Pancreas (tissue), 10 donors: ENCODE results near the gene MAP2K6. TPM values are rescaled to one million over a fixed set of nuclear protein-coding genes. Genes with fewer than 3 reads are reported as not detected.

Experiments
- ATAC-seq, 4 donors: fragments of 200-7000 bp; cut with Tn5 transposase; one replicate each; pipeline versions ENCODE4 v1.8.0 to v1.9.1; 2020; ENCODE audit warnings: mild to moderate bottlenecking in 4 of 4, moderate library complexity in 4 of 4
- DNase-seq, 6 donors: peaks; one replicate each; pipeline ENCODE4 v3.0.0-alpha.2; 2020
- FAIRE-seq: peaks from 2 replicates; lab custom pipeline; 2012; peaks lifted over from hg19 to GRCh38; lab: Jason Lieb, UNC
- H3K27ac ChIP-seq, 4 donors: fragments of 200-600 bp; sonication (generic); 1 replicate in 3 of 4; 2 replicates in 1 of 4; pipeline versions ENCODE4 v1.5.0 to v1.8.0; 2020
- H3K27me3 ChIP-seq, 4 donors: fragments of 200-600 bp; one replicate each; pipeline ENCODE4 v1.8.0; 2021
- H3K36me3 ChIP-seq, 3 donors: fragments of 200-600 bp; sonication (generic) in 1 of 3; one replicate each; pipeline versions ENCODE4 v1.5.0 to v1.8.0; 2020 to 2021
- H3K4me1 ChIP-seq, 3 donors: fragments of 200-600 bp; one replicate each; pipeline ENCODE4 v1.8.0; 2021
- H3K4me3 ChIP-seq, 4 donors: fragments of 200-600 bp; sonication (generic) in 2 of 4; one replicate each; pipeline versions ENCODE4 v1.5.0 to v1.8.0; 2020 to 2021
- H3K9me3 ChIP-seq, 4 donors: fragments of 200-600 bp; one replicate each; pipeline ENCODE4 v1.8.0; 2021
- WGBS, 2 donors: extraction: QIAGEN DNeasy Blood & Tissue Kit; methylation state at CpG; one replicate each; pipeline ENCODE4 v1.1.7; 2013; 5-methylcytosine and 5-hydroxymethylcytosine counted together
- intact Hi-C, 3 donors: fragments of 100-400 bp; cut with DNase I; formaldehyde crosslinking; loops; one replicate each; pipeline versions ENCODE4 v1.11.1 to v1.14.2; 2022
- polyA plus RNA-seq, 2 donors: library from polyadenylated mRNA; stranded (reverse); fragments of 200-250 nt; gene quantifications; one replicate each; pipeline ENCODE4 v1.2.3, GENCODE V29; 2013
- total RNA-seq, 6 donors: library from RNA; stranded (reverse); fragmentation: NEBNext Ultra II Directional in 4 of 6; extraction: Animal tissue kit (Norgen Biotek cat#: 25700) in 4 of 6; gene quantifications; one replicate each; pipeline versions ENCODE4 v1.2.1 to v1.2.4, GENCODE V29; 2021 to 2023
- TF ChIP-seq, protein P1 (sequence below), 4 donors: fragments of 200-600 bp; sonication (generic) in 3 of 4; IDR thresholded peaks; one replicate each; pipeline versions ENCODE4 v1.5.0 to v1.8.0; 2021; ENCODE audit warnings: antibody characterized with exemption in 4 of 4
- donor health status: healthy with polysubstance abuse.
- donor health status: DM: no; HTN: no; CAD: no; lungs with moderate emphysema.
- donor health status: DM: no; HTN: no; CAD: no.
- donor health status: control.
- donor health status: control.
- donor health status: Bipolar disorder and iron deficiency.
- donor health status: DM: yes; HTN: yes; CAD: no.
- donor health status: DM: no; HTN: no; CAD: no.
- donor health status: DM: no; HTN: no; CAD: no.
- donor health status: DM: yes; HTN: yes; CAD: no.

Gene MAP2K6
- total and polyA plus RNA-seq, 8 donors: 6.2 to 12.9 (median 9.0) TPM

DNA sequence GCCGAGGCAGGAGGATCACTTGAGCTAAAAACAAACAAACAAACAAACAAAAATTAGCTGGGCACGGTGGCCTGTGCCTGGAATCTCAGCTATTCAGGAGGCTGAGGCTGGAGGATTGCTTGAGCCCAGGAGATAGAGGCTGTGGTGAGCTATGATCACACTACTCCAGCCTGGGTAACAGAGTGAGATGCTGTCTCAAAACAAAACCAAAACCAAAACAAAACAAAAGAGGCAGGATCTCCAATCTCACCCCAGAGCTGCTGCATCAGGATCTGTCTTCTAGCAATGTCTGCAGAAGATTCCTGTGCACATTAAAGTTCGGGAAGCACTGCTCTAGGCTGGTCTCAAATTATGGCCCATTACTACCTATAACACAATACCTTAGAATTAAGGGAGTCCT is 43.1 kb downstream of the MAP2K6 start:
- WGBS, 2 donors: 83 to 90% methylated on average over 3 of the region's 3 CpGs
- no peaks in the 10 kb centered on the region for H3K9me3 ChIP-seq
- no peak for DNase-seq
- no peak overlapping the region for H3K27ac ChIP-seq
- intact Hi-C loops: no loop called here
- no peaks in the 10 kb centered on the region for H3K27me3 ChIP-seq
- no peaks in the 10 kb centered on the region for H3K4me1 ChIP-seq
- no peak for FAIRE-seq
- TF ChIP-seq, protein P1, sequence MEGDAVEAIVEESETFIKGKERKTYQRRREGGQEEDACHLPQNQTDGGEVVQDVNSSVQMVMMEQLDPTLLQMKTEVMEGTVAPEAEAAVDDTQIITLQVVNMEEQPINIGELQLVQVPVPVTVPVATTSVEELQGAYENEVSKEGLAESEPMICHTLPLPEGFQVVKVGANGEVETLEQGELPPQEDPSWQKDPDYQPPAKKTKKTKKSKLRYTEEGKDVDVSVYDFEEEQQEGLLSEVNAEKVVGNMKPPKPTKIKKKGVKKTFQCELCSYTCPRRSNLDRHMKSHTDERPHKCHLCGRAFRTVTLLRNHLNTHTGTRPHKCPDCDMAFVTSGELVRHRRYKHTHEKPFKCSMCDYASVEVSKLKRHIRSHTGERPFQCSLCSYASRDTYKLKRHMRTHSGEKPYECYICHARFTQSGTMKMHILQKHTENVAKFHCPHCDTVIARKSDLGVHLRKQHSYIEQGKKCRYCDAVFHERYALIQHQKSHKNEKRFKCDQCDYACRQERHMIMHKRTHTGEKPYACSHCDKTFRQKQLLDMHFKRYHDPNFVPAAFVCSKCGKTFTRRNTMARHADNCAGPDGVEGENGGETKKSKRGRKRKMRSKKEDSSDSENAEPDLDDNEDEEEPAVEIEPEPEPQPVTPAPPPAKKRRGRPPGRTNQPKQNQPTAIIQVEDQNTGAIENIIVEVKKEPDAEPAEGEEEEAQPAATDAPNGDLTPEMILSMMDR (IDR thresholded peaks at IDR 0.05): no peak
- no peak overlapping the region for H3K4me3 ChIP-seq
- no peaks in the 10 kb centered on the region for H3K36me3 ChIP-seq
- ATAC-seq: no peak

DNA sequence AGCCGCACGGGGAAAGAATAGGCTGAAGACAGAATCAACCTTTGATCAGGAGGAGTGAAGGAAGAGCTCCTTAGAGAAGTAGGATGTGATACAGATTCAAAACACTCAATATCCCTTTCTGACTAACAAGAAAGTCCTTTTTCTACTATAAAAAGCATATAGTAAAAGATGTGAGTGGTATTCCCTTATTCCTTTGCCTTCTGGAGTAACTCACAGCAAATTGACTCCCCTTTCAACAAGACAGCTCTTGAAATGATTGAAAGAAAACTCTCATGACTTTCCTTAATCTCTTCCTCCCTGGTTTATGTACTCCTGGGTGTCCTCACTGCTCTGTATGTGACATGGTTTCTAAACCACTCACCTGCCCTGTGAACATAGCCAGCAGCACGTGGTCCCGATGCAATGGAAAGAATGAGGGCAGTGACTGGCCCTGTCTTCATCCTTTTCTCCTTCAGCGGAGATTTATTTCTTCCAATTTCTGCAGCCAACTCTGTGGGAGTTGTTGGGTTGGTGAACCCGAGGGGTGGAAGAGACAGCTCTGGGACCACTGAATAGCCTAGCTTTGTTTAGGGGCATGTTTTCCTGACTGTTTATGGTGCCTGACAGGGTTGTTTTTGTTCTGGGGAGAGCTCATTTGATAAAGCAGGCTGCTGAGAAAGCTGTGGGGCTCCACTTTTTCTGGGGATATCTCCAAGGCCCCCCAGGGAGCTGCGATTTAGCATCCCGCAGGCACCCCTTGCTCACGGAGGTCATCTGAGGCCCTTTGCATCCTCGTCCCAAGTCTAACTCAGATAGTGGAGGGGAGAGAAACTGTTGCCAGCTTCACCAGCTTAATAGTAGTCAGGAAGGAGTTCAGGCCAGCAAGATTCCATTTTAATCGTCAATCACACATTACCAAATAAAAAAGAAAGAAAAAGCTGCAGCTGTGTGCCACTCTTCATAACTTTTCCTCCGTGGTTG is 46.7 kb downstream of the MAP2K6 start:
- no peak overlapping the region for H3K4me3 ChIP-seq
- no peaks in the 10 kb centered on the region for H3K4me1 ChIP-seq
- DNase-seq (no peak), FAIRE-seq (no peak), ATAC-seq (no peak)
- TF ChIP-seq, protein P1 (IDR thresholded peaks at IDR 0.05): no peak
- no peaks in the 10 kb centered on the region for H3K36me3 ChIP-seq
- H3K9me3 ChIP-seq: no peaks in the 10 kb centered on the region
- H3K27me3 ChIP-seq: no peaks in the 10 kb centered on the region
- WGBS, 2 donors: 80 to 82% methylated on average over 12 of the region's 12 CpGs
- H3K27ac ChIP-seq: no peak overlapping the region
- intact Hi-C loops: no loop called here

DNA sequence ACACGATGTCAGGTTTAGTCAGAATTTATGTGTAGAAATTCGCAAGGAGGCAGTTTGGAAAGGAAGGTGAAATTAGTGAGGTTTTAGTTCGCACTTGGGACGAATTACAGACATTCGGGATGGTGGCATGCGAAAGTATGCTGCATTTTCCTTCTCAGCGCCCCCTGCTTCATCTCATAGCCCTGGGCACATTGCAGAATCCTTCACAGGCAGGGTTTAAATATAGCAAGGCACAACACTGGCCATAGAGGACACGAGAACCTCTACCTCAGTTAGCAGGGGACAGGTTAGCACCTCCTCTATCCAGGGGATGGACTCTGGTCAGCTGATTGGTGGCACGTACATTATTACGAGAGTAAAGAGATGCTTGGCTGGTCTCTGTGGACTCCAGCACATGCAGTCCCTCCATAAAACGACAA is 47.5 kb downstream of the MAP2K6 start:
- intact Hi-C loops: no loop called here
- FAIRE-seq (no peak), DNase-seq (no peak), ATAC-seq (no peak)
- Histone ChIP-seq H3K27ac (no peak overlapping the region), H3K9me3 (no peaks in the 10 kb centered on the region), H3K36me3 (no peaks in the 10 kb centered on the region), H3K27me3 (no peaks in the 10 kb centered on the region), H3K4me1 (no peaks in the 10 kb centered on the region), H3K4me3 (no peak overlapping the region)
- 91 to 93% methylated on average over 11 of the region's 11 CpGs for WGBS, 2 donors
- TF ChIP-seq, protein P1 (IDR thresholded peaks at IDR 0.05): no peak

- no peak overlapping the region for H3K27ac ChIP-seq
- no peaks in the 10 kb centered on the region for H3K9me3 ChIP-seq
- no peaks in the 10 kb centered on the region for H3K27me3 ChIP-seq
- H3K4me1 ChIP-seq: peaks cover 0 to 5% (median 0%) of the 10 kb centered on the region in 3 donors
- ATAC-seq (no peak), FAIRE-seq (no peak), DNase-seq (no peak)
- TF ChIP-seq, protein P1 (IDR thresholded peaks at IDR 0.05): no peak
- no peaks in the 10 kb centered on the region for H3K36me3 ChIP-seq
- 92% methylated on average over 8 of the region's 8 CpGs for WGBS, 2 donors
- H3K4me3 ChIP-seq: no peak overlapping the region
- intact Hi-C loops: no loop called here
Measured at GRCh38 chr17:69462882-69463281, 48.4 kb downstream of the MAP2K6 start.

- no peak overlapping the region for H3K27ac ChIP-seq
- ATAC-seq: peak in 1 of 4 donors; percentile 43
Measured at GRCh38 chr17:69466451-69466850, 52.0 kb downstream of the MAP2K6 start.

More at GRCh38 chr17:69466451-69466850, 52.0 kb downstream of the MAP2K6 start:
- Histone ChIP-seq H3K4me1 (peaks cover 0 to 5% (median 0%) of the 10 kb centered on the region in 3 donors), H3K4me3 (no peak overlapping the region), H3K27me3 (no peaks in the 10 kb centered on the region), H3K9me3 (no peaks in the 10 kb centered on the region), H3K36me3 (no peaks in the 10 kb centered on the region)
- FAIRE-seq (no peak), DNase-seq (no peak)
- TF ChIP-seq, protein P1 (IDR thresholded peaks at IDR 0.05): no peak
- WGBS, 2 donors: 74 to 75% methylated on average over 6 of the region's 6 CpGs
- intact Hi-C loops: no loop called here
